Stimulated activated memory B cell treated with anti-CD40 and anti-IgM and Interleukin-4, amounts not matched to agents 10 μg/mL and 1 μg/mL and 100 μg/mL, for 72 hours (primary cell): ENCODE data around the gene ART5.
A peak's percentile ranks its signal among the peaks of the same experiment; 100 is the strongest.
"Not testable (repeated sequence)": the region's sequence is repeated elsewhere in the genome, so short reads cannot be mapped to it uniquely, and the experiment has no call there.

Source experiments
- ATAC-seq: fragments of 150-1000 bp; cut with Tn5 transposase; 2 replicates; pipeline ENCODE4 v1.10.0; 2021
- H3K27ac Mint-ChIP-seq: one replicate; pipeline ENCODE4 v1.8.0; 2022; ENCODE audit warnings: mild to moderate bottlenecking, mixed read lengths
- H3K27me3 Mint-ChIP-seq: one replicate; pipeline ENCODE4 v1.8.0; 2022; ENCODE audit warnings: mixed read lengths
- H3K36me3 Mint-ChIP-seq: one replicate; pipeline ENCODE4 v1.8.0; 2022; ENCODE audit warnings: mixed read lengths
- H3K4me1 Mint-ChIP-seq: one replicate; pipeline ENCODE4 v1.8.0; 2022; ENCODE audit warnings: mixed read lengths
- H3K4me3 Mint-ChIP-seq: one replicate; pipeline ENCODE4 v1.8.0; 2022; ENCODE audit warnings: mild to moderate bottlenecking, moderate library complexity, mixed read lengths
- H3K9me3 Mint-ChIP-seq: one replicate; pipeline ENCODE4 v1.8.0; 2022; ENCODE audit warnings: mixed read lengths

The ART5 gene

DNA sequence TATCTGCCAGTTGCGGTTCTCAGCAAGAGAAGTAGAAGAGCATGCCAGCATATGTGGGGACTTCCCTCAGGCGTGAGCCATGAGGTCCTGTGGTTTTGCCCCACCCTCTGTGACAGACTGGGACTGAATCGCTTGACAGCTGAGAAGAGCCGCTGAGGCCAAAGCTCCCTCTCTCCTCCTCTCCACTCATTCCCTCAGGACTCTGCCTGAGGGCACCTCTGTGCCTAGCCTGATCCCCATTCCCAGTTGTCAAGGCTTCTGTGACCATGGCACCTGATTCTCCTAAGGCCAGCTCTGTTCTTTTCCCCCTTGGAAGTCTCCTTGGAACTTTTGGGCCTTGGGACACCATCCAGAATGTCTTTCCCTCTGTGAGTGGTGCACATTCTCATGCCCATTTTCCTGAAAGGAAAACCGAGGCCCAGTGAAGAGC is 27.0 kb downstream of the ART5 start:
- Mint-ChIP-seq H3K4me1 (peaks cover 22% of the 10 kb centered on the region), H3K27ac (peak overlapping the region; percentile 72), H3K36me3 (no peaks in the 10 kb centered on the region), H3K4me3 (peak overlapping the region; percentile 60), H3K9me3 (no peaks in the 10 kb centered on the region), H3K27me3 (peaks cover 12% of the 10 kb centered on the region)
- peak; percentile 94 for ATAC-seq

- H3K27me3 Mint-ChIP-seq, result peaks cover 12% of the 10 kb centered on the region
- no peaks in the 10 kb centered on the region for H3K36me3 Mint-ChIP-seq
- H3K4me3 Mint-ChIP-seq, result peak overlapping the region; percentile 60
- peak; percentile 35 for ATAC-seq
- H3K27ac Mint-ChIP-seq, result peak overlapping the region; percentile 72
- H3K4me1 Mint-ChIP-seq, result peaks cover 22% of the 10 kb centered on the region
- no peaks in the 10 kb centered on the region for H3K9me3 Mint-ChIP-seq
These were observed 27.6 kb downstream of the ART5 start for GRCh38 chr11:3613998-3614741.

- Mint-ChIP-seq H3K4me1 (peaks cover 22% of the 10 kb centered on the region), H3K27ac (no peak overlapping the region), H3K27me3 (peaks cover 12% of the 10 kb centered on the region), H3K9me3 (no peaks in the 10 kb centered on the region), H3K36me3 (no peaks in the 10 kb centered on the region), H3K4me3 (no peak overlapping the region)
- ATAC-seq, result no peak
These were observed 29.7 kb downstream of the ART5 start for GRCh38 chr11:3611976-3612678.

- H3K27me3 Mint-ChIP-seq, result peaks cover 8% of the 10 kb centered on the region
- no peak for ATAC-seq
- H3K27ac Mint-ChIP-seq, result no peak overlapping the region
- no peaks in the 10 kb centered on the region for H3K36me3 Mint-ChIP-seq
- H3K4me3 Mint-ChIP-seq, result no peak overlapping the region
- H3K4me1 Mint-ChIP-seq, result peaks cover 22% of the 10 kb centered on the region
- H3K9me3 Mint-ChIP-seq, result no peaks in the 10 kb centered on the region
These were observed 30.9 kb downstream of the ART5 start for GRCh38 chr11:3610846-3611245.

- H3K4me1 Mint-ChIP-seq, result peaks cover 10% of the 10 kb centered on the region
These were observed 32.2 kb downstream of the ART5 start for GRCh38 chr11:3609416-3610265.

GRCh38 chr11:3605771-3606203 is 36.0 kb downstream of the ART5 start:
- H3K27ac Mint-ChIP-seq, result no peak overlapping the region
- H3K27me3 Mint-ChIP-seq, result no peaks in the 10 kb centered on the region
- ATAC-seq, result no peak
- no peak overlapping the region for H3K4me3 Mint-ChIP-seq
- no peaks in the 10 kb centered on the region for H3K4me1 Mint-ChIP-seq
- H3K9me3 Mint-ChIP-seq, result no peaks in the 10 kb centered on the region
- no peaks in the 10 kb centered on the region for H3K36me3 Mint-ChIP-seq

More at GRCh38 chr11:3609416-3610265, 32.2 kb downstream of the ART5 start:
- H3K9me3 Mint-ChIP-seq, result no peaks in the 10 kb centered on the region
- H3K27me3 Mint-ChIP-seq, result no peaks in the 10 kb centered on the region
- H3K36me3 Mint-ChIP-seq, result no peaks in the 10 kb centered on the region
- H3K27ac Mint-ChIP-seq, result no peak overlapping the region
- ATAC-seq, result no peak
- H3K4me3 Mint-ChIP-seq, result no peak overlapping the region

DNA sequence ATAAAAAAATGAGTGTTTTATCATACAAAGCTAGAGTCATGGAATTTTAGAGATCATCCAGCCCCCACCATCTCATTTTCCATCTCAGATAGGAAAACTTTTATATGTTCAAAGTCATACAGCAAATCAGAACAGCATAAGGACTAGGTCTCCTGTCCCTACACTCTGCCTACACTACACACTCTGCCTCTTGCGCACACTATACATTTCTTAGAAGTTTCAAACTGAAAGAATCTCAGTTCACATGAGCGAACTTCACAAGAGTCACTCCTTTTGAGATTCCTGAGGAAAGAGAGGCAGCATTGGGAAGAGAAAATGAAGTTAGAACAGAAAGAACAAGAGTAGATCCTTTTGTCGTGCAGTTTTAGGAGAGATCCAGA is 36.5 kb downstream of the ART5 start:
- Mint-ChIP-seq H3K9me3 (no peaks in the 10 kb centered on the region), H3K36me3 (no peaks in the 10 kb centered on the region), H3K4me1 (no peaks in the 10 kb centered on the region), H3K27me3 (no peaks in the 10 kb centered on the region), H3K4me3 (no peak overlapping the region), H3K27ac (no peak overlapping the region)
- no peak for ATAC-seq

DNA sequence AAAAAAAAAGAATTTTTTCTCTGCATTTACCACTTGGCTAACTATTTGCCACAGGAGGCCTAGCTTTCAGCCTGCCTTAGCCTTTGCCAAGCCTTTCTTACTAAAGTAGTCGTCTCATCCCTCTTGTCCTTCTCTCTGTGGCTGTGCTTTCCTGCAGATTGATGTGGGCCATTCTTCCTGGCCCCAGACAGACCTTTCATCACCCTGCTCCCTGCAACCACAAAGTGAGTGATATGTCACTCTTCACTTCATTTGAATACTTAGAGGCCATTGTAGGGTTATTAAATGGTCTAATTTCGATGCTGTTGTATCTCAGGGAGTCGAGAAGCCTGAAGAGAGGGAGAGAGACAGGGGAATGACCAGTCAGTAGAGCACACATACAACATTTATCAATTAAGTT is 37.6 kb downstream of the ART5 start:
- no peak overlapping the region for H3K27ac Mint-ChIP-seq
- no peak for ATAC-seq

GRCh38 chr11:3600201-3600600 is 41.6 kb downstream of the ART5 start:
- not testable (repeated sequence) for H3K9me3 Mint-ChIP-seq, H3K36me3 Mint-ChIP-seq, ATAC-seq, H3K4me3 Mint-ChIP-seq, H3K27me3 Mint-ChIP-seq, H3K27ac Mint-ChIP-seq, H3K4me1 Mint-ChIP-seq

More for the DNA sequence above, 37.6 kb downstream of the ART5 start:
- Mint-ChIP-seq H3K36me3 (no peaks in the 10 kb centered on the region), H3K9me3 (no peaks in the 10 kb centered on the region), H3K4me3 (no peak overlapping the region), H3K27me3 (no peaks in the 10 kb centered on the region), H3K4me1 (no peaks in the 10 kb centered on the region)

GRCh38 chr11:3597743-3598142 is 44.0 kb downstream of the ART5 start:
- H3K4me1 Mint-ChIP-seq, ATAC-seq, H3K27me3 Mint-ChIP-seq, H3K9me3 Mint-ChIP-seq, H3K36me3 Mint-ChIP-seq, H3K4me3 Mint-ChIP-seq, H3K27ac Mint-ChIP-seq: not testable (repeated sequence)

- not testable (repeated sequence) for H3K9me3 Mint-ChIP-seq, ATAC-seq, H3K4me1 Mint-ChIP-seq, H3K36me3 Mint-ChIP-seq, H3K4me3 Mint-ChIP-seq, H3K27ac Mint-ChIP-seq, H3K27me3 Mint-ChIP-seq
These were observed 50.5 kb downstream of the ART5 start for GRCh38 chr11:3591326-3591725.

- H3K27me3 Mint-ChIP-seq, result peaks cover 12% of the 10 kb centered on the region
- not testable (repeated sequence) for H3K9me3 Mint-ChIP-seq, H3K4me1 Mint-ChIP-seq, ATAC-seq, H3K4me3 Mint-ChIP-seq, H3K36me3 Mint-ChIP-seq, H3K27ac Mint-ChIP-seq
These were observed 51.6 kb downstream of the ART5 start for GRCh38 chr11:3590193-3590592.

GRCh38 chr11:3588776-3589175 is 53.0 kb downstream of the ART5 start:
- ATAC-seq, H3K9me3 Mint-ChIP-seq, H3K4me1 Mint-ChIP-seq, H3K27ac Mint-ChIP-seq, H3K4me3 Mint-ChIP-seq, H3K36me3 Mint-ChIP-seq: not testable (repeated sequence)
- H3K27me3 Mint-ChIP-seq, result peaks cover 26% of the 10 kb centered on the region
